Liver (tissue), 3 donors: ENCODE measurements around the gene CELA3B.

Experiments used
- FOXA1 ChIP-seq: IDR thresholded peaks from 2 replicates; pipeline ENCODE4 v1.6.1; 2016; ENCODE audit warnings: antibody characterized with exemption
- GABPA ChIP-seq, 2 donors: IDR thresholded peaks in 1 of 2; conservative IDR thresholded peaks in 1 of 2; 2 replicates each; pipeline ENCODE4 v1.6.1; 2016; ENCODE audit warnings: antibody characterized with exemption in 2 of 2, mild to moderate bottlenecking in 1 of 2, moderate library complexity in 1 of 2
- RAD21 ChIP-seq, 2 donors: IDR thresholded peaks; 2 replicates each; pipeline ENCODE4 v1.6.1; 2016; ENCODE audit warnings: antibody characterized with exemption in 2 of 2, mild to moderate bottlenecking in 2 of 2
- RXRA ChIP-seq, 2 donors: IDR thresholded peaks; 2 replicates each; pipeline ENCODE4 v1.6.1; 2017 to 2018; ENCODE audit warnings: antibody characterized with exemption in 2 of 2, mild to moderate bottlenecking in 1 of 2
- SP1 ChIP-seq: IDR thresholded peaks from 2 replicates; pipeline ENCODE4 v1.6.1; 2018; ENCODE audit warnings: antibody characterized with exemption, mild to moderate bottlenecking
- TAF1 ChIP-seq: conservative IDR thresholded peaks from 2 replicates; pipeline ENCODE4 v1.6.1; 2016; ENCODE audit warnings: antibody characterized with exemption, mild to moderate bottlenecking
- YY1 ChIP-seq: IDR thresholded peaks from 2 replicates; pipeline ENCODE4 v1.6.1; 2016; ENCODE audit warnings: antibody characterized with exemption, mild to moderate bottlenecking
- TF ChIP-seq, protein P1 (sequence below): fragments of 150-350 bp; IDR thresholded peaks from 2 replicates; pipeline ENCODE4 v1.5.1; 2017; ENCODE audit warnings: improper control_type of control experiment, low read depth, low read length; ENCODE audit not compliant: missing input control
- TF ChIP-seq, protein P2 (sequence below): IDR thresholded peaks from 2 replicates; pipeline ENCODE4 v1.6.1; 2016; ENCODE audit warnings: antibody characterized with exemption, mild to moderate bottlenecking
- TF ChIP-seq, protein P3 (sequence below): IDR thresholded peaks from 2 replicates; pipeline ENCODE4 v1.6.1; 2016; ENCODE audit warnings: antibody characterized with exemption
- TF ChIP-seq, protein P4 (sequence below): IDR thresholded peaks from 2 replicates; pipeline ENCODE4 v1.6.1; 2016; ENCODE audit warnings: antibody characterized with exemption
- donor health status: healthy.
- donor health status: healthy.

DNA sequence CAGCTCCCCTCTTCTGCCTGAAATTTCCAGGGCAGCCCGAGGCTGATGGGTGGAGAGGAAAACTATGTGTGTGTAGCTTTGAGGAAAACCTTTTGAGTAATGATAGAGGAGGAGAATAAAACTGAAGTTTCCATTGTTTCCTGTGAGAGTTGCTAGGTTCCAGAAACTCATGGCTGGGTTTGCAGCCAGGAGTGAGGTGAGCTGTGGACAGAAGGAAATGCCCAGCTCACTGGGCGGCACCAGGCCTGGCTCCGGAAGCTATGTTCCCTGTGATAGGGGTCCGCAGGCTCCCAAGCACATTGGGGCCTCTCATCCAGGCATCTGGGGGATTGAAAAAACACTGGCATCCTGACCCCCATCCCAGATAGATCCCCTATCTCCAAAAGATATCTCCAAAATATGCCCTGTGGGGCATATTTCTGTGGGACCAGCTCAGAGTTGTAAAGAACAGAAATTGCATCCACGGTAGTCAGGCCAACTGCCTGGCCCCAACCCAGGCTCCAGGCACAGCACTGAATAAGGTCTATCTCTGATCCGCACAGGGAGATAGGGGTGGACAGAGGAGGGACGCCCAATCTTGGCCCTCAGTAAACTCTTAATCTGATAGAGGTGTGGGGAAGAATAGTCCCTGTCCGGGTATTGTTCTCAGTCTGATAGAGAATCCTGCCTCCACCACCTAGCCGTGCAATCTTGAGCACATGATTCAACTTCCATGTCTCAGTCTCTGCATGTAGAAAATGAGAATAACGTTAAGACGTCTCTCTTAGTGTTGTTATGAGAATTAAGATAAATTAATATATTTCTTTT, 37.9 kb upstream of the CELA3B start:
- TF ChIP-seq, protein P1, sequence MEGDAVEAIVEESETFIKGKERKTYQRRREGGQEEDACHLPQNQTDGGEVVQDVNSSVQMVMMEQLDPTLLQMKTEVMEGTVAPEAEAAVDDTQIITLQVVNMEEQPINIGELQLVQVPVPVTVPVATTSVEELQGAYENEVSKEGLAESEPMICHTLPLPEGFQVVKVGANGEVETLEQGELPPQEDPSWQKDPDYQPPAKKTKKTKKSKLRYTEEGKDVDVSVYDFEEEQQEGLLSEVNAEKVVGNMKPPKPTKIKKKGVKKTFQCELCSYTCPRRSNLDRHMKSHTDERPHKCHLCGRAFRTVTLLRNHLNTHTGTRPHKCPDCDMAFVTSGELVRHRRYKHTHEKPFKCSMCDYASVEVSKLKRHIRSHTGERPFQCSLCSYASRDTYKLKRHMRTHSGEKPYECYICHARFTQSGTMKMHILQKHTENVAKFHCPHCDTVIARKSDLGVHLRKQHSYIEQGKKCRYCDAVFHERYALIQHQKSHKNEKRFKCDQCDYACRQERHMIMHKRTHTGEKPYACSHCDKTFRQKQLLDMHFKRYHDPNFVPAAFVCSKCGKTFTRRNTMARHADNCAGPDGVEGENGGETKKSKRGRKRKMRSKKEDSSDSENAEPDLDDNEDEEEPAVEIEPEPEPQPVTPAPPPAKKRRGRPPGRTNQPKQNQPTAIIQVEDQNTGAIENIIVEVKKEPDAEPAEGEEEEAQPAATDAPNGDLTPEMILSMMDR = no peak
- TF ChIP-seq, protein P2, sequence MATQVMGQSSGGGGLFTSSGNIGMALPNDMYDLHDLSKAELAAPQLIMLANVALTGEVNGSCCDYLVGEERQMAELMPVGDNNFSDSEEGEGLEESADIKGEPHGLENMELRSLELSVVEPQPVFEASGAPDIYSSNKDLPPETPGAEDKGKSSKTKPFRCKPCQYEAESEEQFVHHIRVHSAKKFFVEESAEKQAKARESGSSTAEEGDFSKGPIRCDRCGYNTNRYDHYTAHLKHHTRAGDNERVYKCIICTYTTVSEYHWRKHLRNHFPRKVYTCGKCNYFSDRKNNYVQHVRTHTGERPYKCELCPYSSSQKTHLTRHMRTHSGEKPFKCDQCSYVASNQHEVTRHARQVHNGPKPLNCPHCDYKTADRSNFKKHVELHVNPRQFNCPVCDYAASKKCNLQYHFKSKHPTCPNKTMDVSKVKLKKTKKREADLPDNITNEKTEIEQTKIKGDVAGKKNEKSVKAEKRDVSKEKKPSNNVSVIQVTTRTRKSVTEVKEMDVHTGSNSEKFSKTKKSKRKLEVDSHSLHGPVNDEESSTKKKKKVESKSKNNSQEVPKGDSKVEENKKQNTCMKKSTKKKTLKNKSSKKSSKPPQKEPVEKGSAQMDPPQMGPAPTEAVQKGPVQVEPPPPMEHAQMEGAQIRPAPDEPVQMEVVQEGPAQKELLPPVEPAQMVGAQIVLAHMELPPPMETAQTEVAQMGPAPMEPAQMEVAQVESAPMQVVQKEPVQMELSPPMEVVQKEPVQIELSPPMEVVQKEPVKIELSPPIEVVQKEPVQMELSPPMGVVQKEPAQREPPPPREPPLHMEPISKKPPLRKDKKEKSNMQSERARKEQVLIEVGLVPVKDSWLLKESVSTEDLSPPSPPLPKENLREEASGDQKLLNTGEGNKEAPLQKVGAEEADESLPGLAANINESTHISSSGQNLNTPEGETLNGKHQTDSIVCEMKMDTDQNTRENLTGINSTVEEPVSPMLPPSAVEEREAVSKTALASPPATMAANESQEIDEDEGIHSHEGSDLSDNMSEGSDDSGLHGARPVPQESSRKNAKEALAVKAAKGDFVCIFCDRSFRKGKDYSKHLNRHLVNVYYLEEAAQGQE = no peak
- no peak for TF ChIP-seq TAF1
- TF ChIP-seq FOXA1 = no peak
- TF ChIP-seq, protein P3, sequence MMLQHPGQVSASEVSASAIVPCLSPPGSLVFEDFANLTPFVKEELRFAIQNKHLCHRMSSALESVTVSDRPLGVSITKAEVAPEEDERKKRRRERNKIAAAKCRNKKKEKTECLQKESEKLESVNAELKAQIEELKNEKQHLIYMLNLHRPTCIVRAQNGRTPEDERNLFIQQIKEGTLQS = no peak
- no peak for TF ChIP-seq RAD21 (IDR thresholded peaks at IDR 0.05)
- no peak for TF ChIP-seq SP1
- no peak for TF ChIP-seq RXRA (IDR thresholded peaks at IDR 0.05)
- no peak for TF ChIP-seq GABPA (IDR thresholded peaks at IDR 0.05 in 1 of 2, conservative IDR thresholded peaks at IDR 0.05 in 1 of 2)
- TF ChIP-seq, protein P4, sequence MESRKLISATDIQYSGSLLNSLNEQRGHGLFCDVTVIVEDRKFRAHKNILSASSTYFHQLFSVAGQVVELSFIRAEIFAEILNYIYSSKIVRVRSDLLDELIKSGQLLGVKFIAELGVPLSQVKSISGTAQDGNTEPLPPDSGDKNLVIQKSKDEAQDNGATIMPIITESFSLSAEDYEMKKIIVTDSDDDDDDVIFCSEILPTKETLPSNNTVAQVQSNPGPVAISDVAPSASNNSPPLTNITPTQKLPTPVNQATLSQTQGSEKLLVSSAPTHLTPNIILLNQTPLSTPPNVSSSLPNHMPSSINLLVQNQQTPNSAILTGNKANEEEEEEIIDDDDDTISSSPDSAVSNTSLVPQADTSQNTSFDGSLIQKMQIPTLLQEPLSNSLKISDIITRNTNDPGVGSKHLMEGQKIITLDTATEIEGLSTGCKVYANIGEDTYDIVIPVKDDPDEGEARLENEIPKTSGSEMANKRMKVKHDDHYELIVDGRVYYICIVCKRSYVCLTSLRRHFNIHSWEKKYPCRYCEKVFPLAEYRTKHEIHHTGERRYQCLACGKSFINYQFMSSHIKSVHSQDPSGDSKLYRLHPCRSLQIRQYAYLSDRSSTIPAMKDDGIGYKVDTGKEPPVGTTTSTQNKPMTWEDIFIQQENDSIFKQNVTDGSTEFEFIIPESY = no peak
- TF ChIP-seq YY1 = no peak
